ENCODE results near the gene DNAH1. TPM values are rescaled to one million over a fixed set of nuclear protein-coding genes. Genes with fewer than 3 reads are reported as not detected.

Gene DNAH1
- total RNA-seq, 1 experiment from 2014 or later = 5.5 TPM

- no peak for TF ChIP-seq SP1 (IDR thresholded peaks at IDR 0.05; ENCODE audit: low read depth)
Measured at GRCh38 chr3:52373676-52374075, 57.6 kb downstream of the DNAH1 start (continued).

- Histone ChIP-seq H3K9me3 (ENCODE audit: control insufficient read depth in 1 of 2, insufficient read depth in 1 of 2, low read depth in 1 of 2, low read length in 2 of 2) (no peaks in the 10 kb centered on the region), H3K27me3 (ENCODE audit: insufficient read depth, low read length) (no peaks in the 10 kb centered on the region), H2AFZ (ENCODE audit: low read depth, low read length, poor library complexity, severe bottlenecking) (no peak overlapping the region), H3K36me3 (ENCODE audit: control insufficient read depth in 1 of 2, insufficient read depth in 2 of 2, low read length in 2 of 2) (no peaks in the 10 kb centered on the region), H3K79me2 (ENCODE audit: insufficient read depth, low read length) (no peaks in the 10 kb centered on the region), H3K4me2 (ENCODE audit: low read length) (no peak overlapping the region), H3K9me2 (ENCODE audit: insufficient read depth) (no peaks in the 10 kb centered on the region), H3K9ac (ENCODE audit: low read length) (no peak overlapping the region), H4K20me1 (ENCODE audit: insufficient read depth) (no peaks in the 10 kb centered on the region), H3K4me1 (ENCODE audit: control insufficient read depth in 1 of 2, insufficient read depth in 2 of 2, low read length in 2 of 2) (no peaks in the 10 kb centered on the region), H3K4me3 (replicated peaks in 1 of 2; ENCODE audit: low read depth in 1 of 2, low read length in 2 of 2) (no peak overlapping the region), H3K27ac (ENCODE audit: low read depth, low read length) (no peak overlapping the region)
- intact Hi-C loops (cut with micrococcal nuclease) = no loop called here
- ChIA-PET RAD21 (ENCODE audit: low non-redundant PET in 1 of 2, low total read pairs in 2 of 2, uncharacterized antibody in 2 of 2, unreplicated experiment in 2 of 2) (no interaction called here), CTCF (interaction anchor here (1.6 kb wide), 1 partner anchor 10 kb away, joined by 5 read pairs; no protein-coding TSS in a partner anchor), POLR2A (no interaction called here)
- no peak for DNase-seq (ENCODE audit: low read depth, low spot score)
- ATAC-seq = no peak
- TF ChIP-seq CTCF (IDR thresholded peaks at IDR 0.05 in 2 of 3, conservative IDR thresholded peaks at IDR 0.05 in 1 of 3; ENCODE audit: borderline replicate concordance in 1 of 3, insufficient read depth in 1 of 3, low read depth in 2 of 3, low read length in 2 of 3) (peak in 2 of 3 experiments; percentile 13 to 26; a peak in 2 of 6 replicates), ATF3 (IDR thresholded peaks at IDR 0.05) (no peak)
- BruUV-seq (replicated peaks) = no TSS peak
Measured at GRCh38 chr3:52374173-52374572, 58.1 kb downstream of the DNAH1 start.

- BruUV-seq (replicated peaks) = no TSS peak
- Histone ChIP-seq H3K4me1 (ENCODE audit: control insufficient read depth in 1 of 2, insufficient read depth in 2 of 2, low read length in 2 of 2) (peaks cover under 1 to 2% of the 10 kb centered on the region in 2 experiments; a peak in 3 of 4 replicates), H4K20me1 (ENCODE audit: insufficient read depth) (no peaks in the 10 kb centered on the region), H3K27ac (ENCODE audit: low read depth, low read length) (no peak overlapping the region), H3K4me2 (ENCODE audit: low read length) (no peak overlapping the region), H3K4me3 (replicated peaks in 1 of 2; ENCODE audit: low read depth in 1 of 2, low read length in 2 of 2) (no peak overlapping the region), H3K9me3 (ENCODE audit: control insufficient read depth in 1 of 2, insufficient read depth in 1 of 2, low read depth in 1 of 2, low read length in 2 of 2) (no peaks in the 10 kb centered on the region), H2AFZ (ENCODE audit: low read depth, low read length, poor library complexity, severe bottlenecking) (no peak overlapping the region), H3K36me3 (ENCODE audit: control insufficient read depth in 1 of 2, insufficient read depth in 2 of 2, low read length in 2 of 2) (no peaks in the 10 kb centered on the region), H3K9me2 (ENCODE audit: insufficient read depth) (no peaks in the 10 kb centered on the region), H3K27me3 (ENCODE audit: insufficient read depth, low read length) (no peaks in the 10 kb centered on the region), H3K79me2 (ENCODE audit: insufficient read depth, low read length) (no peaks in the 10 kb centered on the region), H3K9ac (ENCODE audit: low read length) (no peak overlapping the region)
- intact Hi-C loops (cut with micrococcal nuclease) = no loop called here
- POLR2A ChIA-PET = no interaction called here
- DNase-seq (ENCODE audit: low read depth, low spot score) (no peak), ATAC-seq (no peak)
- RAD21 ChIA-PET (ENCODE audit: low non-redundant PET in 1 of 2, low total read pairs in 2 of 2, uncharacterized antibody in 2 of 2, unreplicated experiment in 2 of 2) = no interaction called here
- TF ChIP-seq CBX3 (IDR thresholded peaks at IDR 0.05; ENCODE audit: low read depth) = no peak
- no peak for TF ChIP-seq TCF7L2 (IDR thresholded peaks at IDR 0.05; ENCODE audit: borderline replicate concordance, extremely low read depth, insufficient read depth, insufficient read length)
- TF ChIP-seq ZBTB33 (IDR thresholded peaks at IDR 0.05; ENCODE audit: extremely low read depth, insufficient replicate concordance, low read length) = no peak
- no peak for TF ChIP-seq FOSL1 (IDR thresholded peaks at IDR 0.05; ENCODE audit: low read depth)
- TF ChIP-seq POLR2AphosphoS5 (IDR thresholded peaks at IDR 0.05; ENCODE audit: low read depth, low read length) = no peak
- no peak for TF ChIP-seq RAD21 (IDR thresholded peaks at IDR 0.05; ENCODE audit: low read depth)
- TF ChIP-seq SIN3A (IDR thresholded peaks at IDR 0.05; ENCODE audit: low read depth) = no peak
- TF ChIP-seq SP1 (IDR thresholded peaks at IDR 0.05; ENCODE audit: low read depth) = no peak
- TF ChIP-seq SRF (IDR thresholded peaks at IDR 0.05; ENCODE audit: low read depth) = no peak
- TF ChIP-seq ZFX (IDR thresholded peaks at IDR 0.05) = no peak
- no peak for TF ChIP-seq ELF1 (IDR thresholded peaks at IDR 0.05; ENCODE audit: borderline replicate concordance, low read depth)
- CTCF ChIA-PET = interaction anchor here (1.1 kb wide), 1 partner anchor 148 kb away, joined by 3 read pairs; no protein-coding TSS in a partner anchor
Measured at GRCh38 chr3:52379610-52380009, 63.5 kb downstream of the DNAH1 start.
